Retina (tissue), 1 donor: ENCODE results near the gene DPT.
"Not testable (repeated sequence)": the region's sequence is repeated elsewhere in the genome, so short reads cannot be mapped to it uniquely, and the experiment has no call there.

Experiments
- DNase-seq: peaks from one replicate; pipeline ENCODE4 v3.0.0-alpha.2; 2016

The DPT gene

DNA sequence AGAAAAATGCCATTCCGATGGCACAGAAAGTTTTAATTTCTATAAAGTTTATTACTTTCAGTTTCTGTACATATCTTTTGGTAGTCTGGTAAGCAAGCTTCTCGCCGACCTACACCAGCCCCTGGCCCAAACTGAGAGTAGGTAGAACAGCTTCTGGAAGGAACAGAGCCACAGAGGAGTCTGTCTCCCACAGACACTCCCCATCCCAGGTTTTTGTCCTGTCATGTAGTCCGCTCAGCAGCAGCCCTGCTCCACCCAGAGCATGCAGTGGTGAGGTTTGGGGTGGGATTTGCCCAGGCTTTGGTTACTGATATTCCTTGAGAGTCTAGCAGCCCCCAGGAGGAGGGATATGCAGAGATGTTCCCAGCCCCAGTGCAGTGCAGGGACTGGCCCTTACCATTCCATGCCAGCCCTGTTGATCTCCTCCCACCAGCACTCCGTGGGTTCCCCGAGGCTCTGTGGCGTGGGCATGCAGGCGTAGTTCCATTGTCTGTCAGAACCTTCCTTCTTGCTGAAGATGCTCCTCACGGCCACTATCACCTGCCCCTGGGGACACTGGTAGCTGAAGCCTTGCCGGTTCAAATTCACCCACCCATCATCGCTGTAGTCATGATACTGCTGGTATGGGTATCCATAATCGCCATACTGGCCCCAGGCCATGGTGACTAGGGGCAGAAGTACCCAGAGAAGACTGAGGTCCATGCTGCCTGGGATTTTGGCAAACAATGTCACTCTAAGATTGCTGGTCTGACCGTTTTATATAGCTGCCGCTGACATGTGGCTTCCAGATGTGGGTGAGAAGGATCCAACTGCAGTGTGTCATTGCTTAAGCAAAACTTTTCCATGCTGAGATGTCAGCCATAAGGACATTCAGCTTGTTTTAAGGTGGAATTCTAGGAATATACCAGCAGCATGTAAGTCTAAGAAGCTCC lies at the start of gene DPT:
DPT (minus strand) TSS at position 734 of the 932 bp plus-strand sequence; CDS start at position 702, 32 bp downstream.
- DNase-seq, result no peak

DNA sequence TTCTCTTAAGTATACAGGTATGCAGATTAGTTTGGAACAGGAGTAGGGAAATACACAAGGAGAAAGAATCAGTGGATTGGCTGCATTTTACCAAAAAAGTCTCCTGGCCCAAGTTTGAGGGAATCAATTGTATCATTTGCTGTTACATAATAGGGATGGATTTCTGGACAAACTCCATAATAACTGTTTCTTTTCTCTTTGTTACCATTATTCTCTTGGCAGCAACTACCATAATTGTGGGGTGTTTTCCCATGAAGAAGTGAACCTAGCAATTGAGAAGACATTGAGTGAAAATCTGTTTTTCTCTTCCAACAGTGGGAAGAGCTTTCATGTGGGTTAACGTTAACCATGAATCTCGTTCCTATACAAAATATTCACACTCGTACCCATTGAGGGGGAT lies 46.4 kb upstream of the DPT start:
- DNase-seq, result no peak

GRCh38 chr1:168774241-168774640 lies 45.2 kb upstream of the DPT start:
- peak; percentile 31 for DNase-seq

DNA sequence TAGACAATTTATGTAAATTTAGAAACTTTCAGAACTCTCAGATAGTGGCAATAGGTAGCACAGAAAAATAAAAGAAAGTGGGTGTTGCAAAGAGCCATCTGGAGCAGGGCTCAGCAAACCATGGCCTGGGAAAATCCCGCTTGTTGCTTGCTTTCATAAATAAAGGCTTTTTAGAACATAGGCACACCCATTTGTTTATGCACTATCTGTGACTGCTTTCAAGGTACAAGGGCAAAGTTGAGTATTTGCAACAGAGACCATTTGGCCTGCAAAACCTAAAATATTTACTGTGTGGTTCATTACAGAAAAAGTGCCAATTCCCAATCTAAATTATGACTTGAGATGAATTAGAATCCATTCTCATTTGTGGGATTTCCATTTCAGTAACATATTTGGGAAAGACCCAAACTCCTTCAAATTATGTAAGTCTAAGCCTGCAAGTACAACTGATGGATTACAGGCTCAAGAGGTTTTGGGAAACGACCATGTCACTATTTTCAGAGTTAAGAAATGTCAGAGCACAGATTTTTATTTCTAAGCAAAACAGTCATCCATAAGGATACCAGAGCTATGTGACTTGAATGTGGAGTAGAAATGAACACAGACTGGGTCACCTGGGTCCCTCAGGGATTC lies 43.5 kb upstream of the DPT start:
- DNase-seq, result no peak

- no peak for DNase-seq
These were observed 42.2 kb upstream of the DPT start for GRCh38 chr1:168771104-168771630.

DNA sequence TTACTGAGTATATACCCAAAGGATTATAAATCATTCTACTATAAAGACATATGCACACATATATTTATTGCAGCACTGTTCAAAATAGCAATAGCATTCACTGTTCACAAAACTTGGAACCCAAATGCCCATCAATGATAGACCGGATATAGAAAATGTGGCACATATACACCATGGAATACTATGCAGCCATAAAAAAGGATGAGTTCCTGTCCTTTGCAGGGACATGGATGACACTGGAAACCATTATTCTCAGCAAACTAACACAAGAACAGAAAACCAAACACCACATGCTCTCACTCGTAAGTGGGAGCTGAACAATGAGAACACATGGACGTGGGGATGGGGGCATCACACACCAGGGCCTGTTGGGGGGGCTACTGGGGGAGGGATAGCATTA lies 40.9 kb upstream of the DPT start:
- DNase-seq, result not testable (repeated sequence)

DNA sequence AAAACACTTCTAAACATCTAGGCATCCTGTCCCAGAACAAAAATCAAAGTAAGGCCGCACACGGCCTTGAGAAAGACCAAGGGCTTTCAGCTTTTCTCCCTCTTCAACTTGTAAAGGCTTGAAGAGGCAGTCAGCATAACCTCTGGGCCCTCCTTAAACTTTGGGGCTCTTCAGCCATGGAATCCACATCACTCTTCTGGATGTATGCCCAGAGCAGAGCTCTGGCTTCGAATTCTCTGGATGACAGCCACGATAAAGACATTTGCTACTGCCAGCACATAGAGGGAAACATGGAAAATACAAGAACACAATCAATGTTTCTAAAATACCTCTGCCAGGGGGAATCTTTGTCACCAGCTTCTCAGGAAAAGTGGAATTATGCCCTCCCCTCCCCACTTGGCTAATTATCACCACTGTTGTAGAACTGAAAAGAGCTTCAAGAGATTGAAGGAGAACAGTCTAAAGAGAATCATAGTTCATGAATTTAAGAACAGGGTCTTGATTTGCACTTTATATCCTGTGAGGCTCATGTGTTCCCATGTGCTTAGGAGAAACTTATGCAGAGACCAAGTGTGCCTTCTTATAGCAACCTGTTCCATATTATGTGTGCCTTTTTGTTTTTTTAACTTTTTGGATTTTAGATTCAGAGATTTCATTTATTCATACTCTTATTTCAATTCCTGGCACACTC lies 39.0 kb upstream of the DPT start:
- DNase-seq, result no peak

GRCh38 chr1:168766568-168766967 lies 37.6 kb upstream of the DPT start:
- no peak for DNase-seq

- DNase-seq, result no peak
These were observed 34.0 kb upstream of the DPT start for GRCh38 chr1:168763031-168763430.

DNA sequence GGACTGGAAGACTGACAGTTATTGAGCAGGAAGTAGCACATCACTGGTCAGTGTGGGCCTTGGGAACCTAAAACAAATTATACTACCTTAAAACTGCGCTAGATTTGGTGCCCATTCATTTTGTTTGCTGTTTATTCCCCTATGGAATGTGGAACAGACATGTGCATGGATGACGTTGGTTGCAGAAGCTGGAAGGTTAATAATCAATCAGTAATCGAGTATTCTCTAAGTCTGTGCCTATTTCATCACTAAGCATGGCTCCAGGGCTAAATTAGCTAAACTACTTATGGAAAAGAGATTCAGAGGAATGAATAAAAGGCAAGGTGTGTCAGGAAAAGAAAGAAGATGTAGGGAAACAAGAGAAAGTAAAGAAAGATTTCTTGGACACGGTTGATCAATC lies 33.5 kb upstream of the DPT start:
- DNase-seq, result no peak

- no peak for DNase-seq
These were observed 31.8 kb upstream of the DPT start for GRCh38 chr1:168760781-168761180.

GRCh38 chr1:168760241-168760640 lies 31.2 kb upstream of the DPT start:
- DNase-seq, result no peak

- DNase-seq, result no peak
These were observed 30.1 kb upstream of the DPT start for GRCh38 chr1:168759077-168759476.

- DNase-seq, result no peak
These were observed 29.5 kb upstream of the DPT start for GRCh38 chr1:168758503-168758902.

DNA sequence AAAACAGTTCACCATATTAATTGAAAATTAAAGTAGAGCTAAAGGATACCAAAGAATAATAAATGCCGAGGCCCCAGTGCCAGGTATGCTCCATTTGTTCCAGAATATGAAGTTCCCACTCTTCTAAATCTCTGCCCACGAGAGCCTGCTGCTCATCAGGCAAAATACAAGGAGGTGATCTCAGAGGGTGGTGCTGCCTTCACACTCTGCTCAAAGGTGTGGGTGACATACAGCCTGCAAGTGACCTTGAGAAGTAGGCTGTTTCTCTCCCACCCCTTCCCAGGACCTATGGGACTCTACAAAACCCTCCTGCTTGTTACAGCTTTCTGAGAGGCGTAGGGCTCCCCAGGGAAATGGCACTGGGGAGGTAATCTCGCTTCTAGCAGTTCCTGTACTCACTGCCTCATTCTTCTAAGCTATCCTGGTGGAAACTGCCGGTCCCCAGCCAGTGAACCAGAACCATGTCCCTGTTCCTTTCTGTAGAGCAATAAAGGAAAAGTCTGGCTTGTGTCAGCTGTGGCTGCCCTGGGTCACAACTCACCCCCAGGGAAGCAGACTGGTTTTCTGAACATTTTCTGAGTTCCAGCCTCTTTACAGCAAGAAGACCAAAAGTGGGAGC lies 26.9 kb upstream of the DPT start:
- peak; percentile 38 for DNase-seq

GRCh38 chr1:168752171-168752832 lies 23.3 kb upstream of the DPT start:
- no peak for DNase-seq

- DNase-seq, result peak; percentile 62
These were observed 22.2 kb upstream of the DPT start for GRCh38 chr1:168751195-168751650.

DNA sequence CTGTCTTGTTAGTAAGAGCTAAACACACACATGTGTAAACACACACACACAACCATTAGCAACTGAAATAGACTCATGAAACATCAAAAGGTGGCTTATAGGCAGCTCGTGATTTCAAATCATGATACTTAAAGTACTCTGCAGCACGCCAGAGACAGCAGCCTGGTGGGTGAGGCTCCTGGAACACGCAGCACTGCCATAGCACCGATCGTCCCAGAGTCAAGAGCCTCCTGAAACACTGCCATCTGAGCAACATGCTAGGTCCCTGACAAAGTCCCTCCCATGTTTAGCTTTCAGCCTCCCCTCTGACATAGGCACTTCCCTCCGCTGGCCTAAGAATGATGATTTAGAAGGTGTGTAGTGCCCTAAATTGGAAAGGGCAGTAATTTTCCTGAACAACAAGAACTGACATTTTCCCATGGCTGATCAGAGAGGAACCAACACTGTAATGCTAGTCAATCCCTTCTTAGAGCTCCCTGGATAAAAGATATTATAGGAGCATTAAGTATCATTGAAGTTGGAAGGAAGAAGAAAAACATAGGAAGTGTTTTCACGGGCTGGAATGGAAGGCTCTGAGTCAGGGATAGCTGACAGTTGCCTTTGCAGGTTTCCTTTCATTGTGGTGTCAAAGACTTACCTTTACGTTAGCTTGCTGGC lies 14.1 kb upstream of the DPT start:
- DNase-seq, result no peak

GRCh38 chr1:168742386-168742785 lies 13.4 kb upstream of the DPT start:
- no peak for DNase-seq

- DNase-seq, result no peak
These were observed 10.9 kb upstream of the DPT start for GRCh38 chr1:168739908-168740307.

- peak; percentile 42 for DNase-seq
These were observed 7.5 kb upstream of the DPT start for GRCh38 chr1:168736520-168736919.

- no peak for DNase-seq
These were observed 7.0 kb upstream of the DPT start for GRCh38 chr1:168735974-168736373.
